Transverse colon (tissue), 4 donors: ENCODE measurements around the gene F11R. TPM values are rescaled to one million over a fixed set of nuclear protein-coding genes. Genes with fewer than 3 reads are reported as not detected.
"Not testable (repeated sequence)": the region's sequence is repeated elsewhere in the genome, so short reads cannot be mapped to it uniquely, and the experiment has no call there.

Source experiments
- DNase-seq: peaks from one replicate; pipeline ENCODE4 v3.0.0-alpha.2; 2019
- H3K27ac ChIP-seq, 4 donors: fragments of 200-600 bp; sonication (generic); 2 replicates each; pipeline ENCODE4 v1.5.1; 2016 to 2018; ENCODE audit warnings: inconsistent platforms in 4 of 4
- H3K27me3 ChIP-seq: fragments of 200-600 bp; sonication (generic); 2 replicates; pipeline ENCODE4 v1.5.1; 2017; ENCODE audit warnings: inconsistent platforms
- H3K36me3 ChIP-seq, 4 donors: fragments of 200-600 bp; sonication (generic); 2 replicates each; pipeline ENCODE4 v1.5.1; 2017 to 2019; ENCODE audit warnings: inconsistent platforms in 4 of 4
- H3K4me1 ChIP-seq, 4 donors: fragments of 200-600 bp; sonication (generic); 2 replicates each; pipeline ENCODE4 v1.5.1; 2017 to 2020; ENCODE audit warnings: inconsistent platforms in 4 of 4
- H3K4me3 ChIP-seq, 4 donors: fragments of 200-600 bp; sonication (generic); 1 replicate in 1 of 4; 2 replicates in 3 of 4; pipeline versions ENCODE4 v1.5.1 to v1.6.1; 2017 to 2019; ENCODE audit warnings: inconsistent platforms in 4 of 4
- H3K9me3 ChIP-seq, 2 donors: fragments of 200-600 bp; sonication (generic); 2 replicates each; pipeline ENCODE4 v1.5.1; 2017 to 2019; ENCODE audit warnings: inconsistent platforms in 2 of 2
- CTCF ChIP-seq, 5 experiments: fragments of 200-600 bp in 3 of 5; fragments of 450-650 bp in 2 of 5; sonication (generic) in 3 of 5; IDR thresholded peaks; 1 replicate in 2 of 5; 2 replicates in 3 of 5; pipeline ENCODE4 v1.5.1; 2016 to 2017; ENCODE audit warnings: antibody characterized with exemption in 5 of 5, inconsistent platforms in 3 of 5, mild to moderate bottlenecking in 2 of 5, moderate library complexity in 1 of 5
- EP300 ChIP-seq: sonication (generic); formaldehyde crosslinking; IDR thresholded peaks from one replicate; pipeline ENCODE4 v1.6.1; 2017; ENCODE audit warnings: antibody characterized with exemption, low read depth
- POLR2A ChIP-seq: fragments of 450-650 bp; IDR thresholded peaks from one replicate; pipeline ENCODE4 v1.6.1; 2016; ENCODE audit warnings: antibody characterized with exemption, mild to moderate bottlenecking, moderate library complexity
- POLR2AphosphoS5 ChIP-seq, 3 donors: sonication (generic); formaldehyde crosslinking; IDR thresholded peaks; one replicate each; pipeline ENCODE4 v1.6.1; 2016; ENCODE audit warnings: antibody characterized with exemption in 3 of 3
- WGBS, 2 donors: methylation state at CpG; one replicate each; pipeline ENCODE4 v1.1.5; 2018; ENCODE audit warnings: low coverage in 1 of 2; 5-methylcytosine and 5-hydroxymethylcytosine counted together
- in situ Hi-C, 4 donors: fragments of 200-750 bp; cut with MboI; loops; one replicate each; pipeline versions ENCODE4 v1.15.0 to v1.15.1; 2017; ENCODE audit warnings: low sequenced_read_pairs in 3 of 4, low pct_ligation_motif_present in 1 of 4, low pct_unique_long_range_greater_than_20kb in 1 of 4
- intact Hi-C: fragments of 100-400 bp; cut with DNase I; formaldehyde crosslinking; loops from one replicate; pipeline ENCODE4 v1.15.1; 2023; ENCODE audit warnings: low total_unique reads
- total RNA-seq, 4 donors: library from RNA; depleted of rRNA; stranded (reverse); fragments of >200 nt; gene quantifications; one replicate each; pipeline ENCODE4 v1.1.0, GENCODE V29; 2016

F11R gene
- total RNA-seq, 4 donors from 2014 or later: 91.7 to 126 (median 105) TPM

- H3K36me3 ChIP-seq: no peaks in the 10 kb centered on the region
- TF ChIP-seq CTCF (IDR thresholded peaks at IDR 0.05): no peak
- TF ChIP-seq EP300: no peak
- no peak for TF ChIP-seq POLR2A
- no peak for TF ChIP-seq POLR2AphosphoS5 (IDR thresholded peaks at IDR 0.05)
- H3K4me1 ChIP-seq: peaks cover 0 to 6% (median 2%) of the 10 kb centered on the region in 4 donors
- peak overlapping the region in 3 of 4 donors; percentile 8 to 42 (median 26) for H3K4me3 ChIP-seq
- DNase-seq: peak; percentile 78
- H3K27ac ChIP-seq: peak overlapping the region; percentile 71 to 89 (median 78)
- 56 to 61% methylated on average over 7 to 10 of the region's 10 CpGs for WGBS, 2 donors
- H3K9me3 ChIP-seq: no peaks in the 10 kb centered on the region
- intact Hi-C loops (no loop called here), in situ Hi-C loops (loop anchor here in 1 of 4 donors (25.0 kb wide), 1 partner anchor 669 kb away; the partner anchor contains the start of gene DUSP12)
- H3K27me3 ChIP-seq: no peaks in the 10 kb centered on the region
Observed at GRCh38 chr1:161068306-161069234, 47.6 kb upstream of the F11R start.

GRCh38 chr1:161066694-161067093 is 45.7 kb upstream of the F11R start:
- H3K4me1 ChIP-seq: peaks cover 0 to 6% (median 1%) of the 10 kb centered on the region in 4 donors
- peak overlapping the region in 1 of 4 donors; percentile 42 for H3K4me3 ChIP-seq
- no peaks in the 10 kb centered on the region for H3K27me3 ChIP-seq
- no peak overlapping the region for H3K27ac ChIP-seq
- H3K36me3 ChIP-seq: no peaks in the 10 kb centered on the region
- WGBS, 2 donors: 62% methylated on average over 3 of the region's 3 CpGs; no CpG with 5 or more reads in 1 of the 2 donors
- in situ Hi-C loops: loop anchor here in 1 of 4 donors (25.0 kb wide), 1 partner anchor 671 kb away; the partner anchor contains the start of gene DUSP12
- DNase-seq: no peak
- no peaks in the 10 kb centered on the region for H3K9me3 ChIP-seq
- TF ChIP-seq CTCF (IDR thresholded peaks at IDR 0.05) (no peak), POLR2A (no peak), POLR2AphosphoS5 (IDR thresholded peaks at IDR 0.05) (no peak), EP300 (no peak)
- intact Hi-C loops: no loop called here

GRCh38 chr1:161065681-161066080 is 44.7 kb upstream of the F11R start:
- in situ Hi-C loops: loop anchor here in 1 of 4 donors (25.0 kb wide), 1 partner anchor 672 kb away; the partner anchor contains the start of gene DUSP12
- intact Hi-C loops: not testable (repeated sequence)
- 80 to 92% methylated on average over 7 of the region's 7 CpGs for WGBS, 2 donors

GRCh38 chr1:161063936-161064335 is 43.0 kb upstream of the F11R start:
- intact Hi-C loops, H3K27me3 ChIP-seq, H3K4me3 ChIP-seq, H3K4me1 ChIP-seq, DNase-seq, H3K9me3 ChIP-seq, H3K36me3 ChIP-seq, H3K27ac ChIP-seq: not testable (repeated sequence)
- WGBS, 2 donors: 59 to 64% methylated on average over 3 to 6 of the region's 6 CpGs
- in situ Hi-C loops: loop anchor here in 1 of 4 donors (25.0 kb wide), 1 partner anchor 673 kb away; the partner anchor contains the start of gene DUSP12

More at GRCh38 chr1:161065681-161066080, 44.7 kb upstream of the F11R start:
- H3K36me3 ChIP-seq, H3K27ac ChIP-seq, H3K4me1 ChIP-seq, H3K9me3 ChIP-seq, H3K4me3 ChIP-seq, H3K27me3 ChIP-seq, DNase-seq: not testable (repeated sequence)

DNA sequence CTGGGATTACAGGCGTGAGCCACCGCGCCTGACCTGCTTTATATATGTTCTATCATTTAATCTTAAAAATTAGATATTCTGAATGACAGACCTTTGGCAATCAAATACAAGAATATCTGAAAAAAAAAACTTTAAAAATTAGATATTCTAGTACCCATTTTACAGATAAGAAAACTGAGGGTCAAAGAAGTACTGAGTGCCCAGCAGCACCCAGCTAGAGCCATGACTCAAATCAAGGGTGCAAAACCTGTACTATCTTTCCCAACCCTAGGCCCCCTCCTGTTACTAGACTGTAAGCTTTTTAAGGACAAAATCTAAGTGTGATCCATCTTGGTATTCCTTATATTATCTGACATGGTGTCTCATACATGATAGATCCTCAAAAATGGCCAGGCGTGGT is 40.5 kb upstream of the F11R start:
- H3K36me3 ChIP-seq: no peaks in the 10 kb centered on the region
- no peaks in the 10 kb centered on the region for H3K27me3 ChIP-seq
- in situ Hi-C loops: loop anchor here in 1 of 4 donors (25.0 kb wide), 1 partner anchor 676 kb away; the partner anchor contains the start of gene DUSP12
- WGBS, 2 donors: 95 to 100% methylated on average over 1 to 4 of the region's 4 CpGs
- TF ChIP-seq POLR2A: no peak
- TF ChIP-seq CTCF (IDR thresholded peaks at IDR 0.05): no peak
- no peak for TF ChIP-seq EP300
- TF ChIP-seq POLR2AphosphoS5 (IDR thresholded peaks at IDR 0.05): no peak
- DNase-seq: no peak
- no peak overlapping the region for H3K27ac ChIP-seq
- peaks cover 0 to 3% (median 0%) of the 10 kb centered on the region in 4 donors for H3K4me1 ChIP-seq
- intact Hi-C loops: no loop called here
- H3K9me3 ChIP-seq: no peaks in the 10 kb centered on the region
- H3K4me3 ChIP-seq: no peak overlapping the region
